HG03442 (cell line): Measurements from ENCODE around the gene ANAPC7.
"Not testable (repeated sequence)": the region's sequence is repeated elsewhere in the genome, so short reads cannot be mapped to it uniquely, and the experiment has no call there.

ENCODE experiments used
- ATAC-seq: cut with Tn5 transposase; IDR thresholded peaks from one replicate; pipeline ENCODE4 v1.9.1; 2021; ENCODE audit warnings: mild to moderate bottlenecking, moderate library complexity; ENCODE audit not compliant: unreplicated experiment

ANAPC7 gene

DNA sequence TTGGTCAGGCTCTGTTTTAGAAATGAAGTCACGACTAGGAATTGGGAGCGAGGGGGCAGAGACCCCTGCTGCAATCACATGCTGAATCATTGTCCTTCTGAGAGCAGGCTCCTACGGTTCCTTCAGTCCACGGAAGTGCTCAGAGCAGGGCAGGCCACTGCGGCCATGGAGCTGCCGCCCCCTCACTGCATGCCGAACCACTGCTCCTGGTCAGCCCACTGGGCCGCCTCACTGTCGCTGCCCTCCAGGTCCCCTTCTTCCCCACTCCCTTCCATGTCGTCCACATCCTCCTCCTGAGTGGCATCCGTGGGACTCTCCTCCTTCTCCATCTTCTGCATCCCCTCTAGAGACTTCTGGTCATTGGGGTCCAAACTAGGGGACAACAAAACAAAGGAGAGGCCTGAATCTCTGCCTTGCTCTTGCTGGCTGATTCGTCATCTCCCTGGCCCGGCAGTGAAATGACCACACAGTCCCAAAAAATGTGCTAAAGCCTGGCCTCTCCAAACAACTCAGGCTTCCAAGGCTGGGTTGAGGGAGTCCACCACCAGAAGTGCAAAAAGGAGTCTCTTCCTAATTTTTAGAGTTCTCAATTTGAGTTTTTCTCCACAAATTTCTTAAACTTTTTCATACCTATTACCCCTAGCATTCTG is 29.4 kb downstream of the ANAPC7 start:
- ATAC-seq, result no peak

DNA sequence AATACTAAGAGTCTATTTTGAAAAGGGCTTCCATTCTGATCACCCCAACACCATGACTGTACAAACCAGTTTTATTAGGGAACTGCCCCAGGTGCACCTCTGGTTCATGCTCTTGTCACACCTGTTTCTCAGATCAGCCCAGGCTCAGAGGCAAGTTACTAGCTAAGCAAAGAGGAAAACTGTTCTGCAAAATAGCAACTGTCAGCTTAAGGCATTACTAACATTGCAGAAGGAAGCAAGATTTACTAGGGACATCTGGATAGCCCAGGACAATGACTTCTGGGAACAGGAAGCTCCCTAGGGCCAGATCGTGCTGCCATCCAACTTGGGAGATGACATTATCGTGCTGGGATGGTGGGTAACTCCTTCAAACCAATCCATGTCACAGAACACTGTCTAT is 30.1 kb downstream of the ANAPC7 start:
- no peak for ATAC-seq

DNA sequence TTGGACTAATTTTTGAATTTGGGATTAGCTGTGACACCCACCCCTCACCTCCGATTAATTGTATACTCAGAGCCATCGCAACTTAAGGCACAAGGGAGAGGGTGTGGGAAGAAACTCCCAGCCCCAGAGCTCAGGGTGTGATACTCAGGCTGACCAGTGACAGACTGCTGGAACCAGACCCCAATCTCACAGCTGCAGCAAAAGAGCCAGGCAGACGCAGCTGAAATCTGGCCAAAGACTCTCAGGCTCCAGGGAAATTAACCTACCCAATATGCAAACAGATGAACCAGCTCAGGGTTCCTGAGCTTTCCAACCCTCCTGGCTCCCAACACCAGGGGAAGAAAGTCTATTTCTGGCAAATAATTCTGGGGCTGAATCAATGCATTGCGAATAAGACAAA is 30.5 kb downstream of the ANAPC7 start:
- ATAC-seq, result no peak

DNA sequence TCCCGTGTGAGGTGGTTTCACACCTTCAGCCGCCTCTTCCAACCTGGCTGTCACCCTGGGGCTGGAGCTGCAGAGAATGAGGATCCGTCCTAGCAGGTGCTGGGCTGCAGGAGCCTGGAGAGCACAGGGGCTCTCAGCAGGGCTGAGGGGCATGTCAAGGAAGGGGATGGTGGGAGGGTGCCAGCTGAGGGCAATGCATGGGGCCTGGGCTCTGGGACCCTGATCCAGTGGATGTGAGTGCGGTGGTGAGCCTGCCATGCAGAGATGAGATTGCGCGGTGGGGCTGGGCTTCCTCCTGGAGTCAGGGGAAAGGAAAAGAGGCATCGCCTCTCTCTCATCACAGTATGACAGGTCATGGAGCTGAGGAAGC is 31.5 kb downstream of the ANAPC7 start:
- ATAC-seq, result no peak

DNA sequence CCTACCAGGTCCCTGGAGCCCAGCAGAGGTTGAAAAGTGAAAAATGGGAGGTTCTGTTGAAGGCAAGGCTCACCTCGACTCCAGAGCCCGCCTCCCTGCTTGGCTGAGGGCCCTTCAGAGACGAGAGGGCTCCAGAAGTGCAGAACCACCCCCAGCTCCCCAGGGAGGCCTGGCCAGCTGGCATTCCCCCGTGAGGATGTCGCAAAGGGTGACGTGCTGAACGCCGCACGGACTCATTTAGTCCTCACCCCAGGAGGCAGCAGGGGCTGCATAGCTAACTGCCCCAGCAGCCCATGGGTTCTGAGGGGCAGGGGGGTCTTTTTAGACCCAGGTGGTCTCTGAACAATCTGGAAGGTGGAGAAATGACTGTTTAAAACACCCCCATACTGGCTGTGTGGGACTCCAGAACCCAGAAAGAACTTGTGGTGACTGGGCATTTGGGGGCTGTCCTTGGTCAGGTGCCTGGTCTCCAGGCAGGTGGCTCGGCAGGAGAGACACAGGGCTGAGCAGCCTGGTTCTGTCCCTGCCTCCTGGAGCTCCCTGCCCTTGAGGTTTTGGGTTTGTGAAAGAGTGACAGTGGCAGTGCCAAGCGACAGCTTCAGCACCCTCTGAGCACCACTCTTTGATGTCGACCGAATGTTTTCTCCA is 32.0 kb downstream of the ANAPC7 start:
- ATAC-seq, result peak; percentile 81

DNA sequence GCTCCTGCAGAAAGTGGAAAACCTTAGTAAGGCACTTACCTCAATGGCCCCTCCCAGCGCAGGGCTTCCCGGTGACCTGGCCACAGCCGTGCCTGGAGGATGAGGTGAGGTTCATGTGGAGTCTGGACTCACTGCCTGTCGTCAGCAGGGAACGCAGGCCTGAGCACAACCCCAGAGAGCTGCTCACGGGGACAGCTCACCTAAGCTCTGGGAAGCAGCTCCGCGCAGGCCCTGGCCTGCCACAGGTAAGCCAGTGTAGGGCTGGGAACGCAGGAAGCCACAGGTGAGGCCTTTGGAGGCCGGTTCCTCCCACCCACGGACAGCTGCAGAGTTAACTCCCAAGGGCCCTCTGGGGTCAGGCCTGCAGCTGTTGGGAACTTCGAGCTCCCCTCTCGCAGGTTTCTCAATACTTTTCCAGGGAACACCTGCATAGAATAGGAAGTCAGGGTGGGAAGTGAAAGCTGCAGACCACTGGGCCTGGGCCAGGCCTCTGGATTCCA is 32.7 kb downstream of the ANAPC7 start:
- no peak for ATAC-seq

DNA sequence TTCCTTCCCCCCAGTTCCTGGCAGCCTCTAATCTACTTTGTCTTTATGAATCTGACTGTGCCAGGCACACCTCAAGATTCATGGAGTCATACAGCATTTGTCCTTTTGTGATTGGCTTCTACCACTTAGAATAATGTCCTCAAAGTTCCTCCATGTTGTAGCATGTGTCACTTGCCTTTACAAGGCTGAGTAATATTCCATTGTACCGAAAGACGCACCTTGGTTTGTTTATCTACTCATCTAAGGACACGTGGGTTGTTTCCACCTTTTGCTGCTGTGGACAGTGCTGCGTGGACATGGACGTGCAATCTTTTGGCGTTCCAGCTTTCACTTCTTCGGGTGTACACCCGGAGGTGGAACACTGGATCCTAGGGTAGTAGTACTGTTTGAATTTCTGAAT is 33.5 kb downstream of the ANAPC7 start:
- ATAC-seq, result no peak

DNA sequence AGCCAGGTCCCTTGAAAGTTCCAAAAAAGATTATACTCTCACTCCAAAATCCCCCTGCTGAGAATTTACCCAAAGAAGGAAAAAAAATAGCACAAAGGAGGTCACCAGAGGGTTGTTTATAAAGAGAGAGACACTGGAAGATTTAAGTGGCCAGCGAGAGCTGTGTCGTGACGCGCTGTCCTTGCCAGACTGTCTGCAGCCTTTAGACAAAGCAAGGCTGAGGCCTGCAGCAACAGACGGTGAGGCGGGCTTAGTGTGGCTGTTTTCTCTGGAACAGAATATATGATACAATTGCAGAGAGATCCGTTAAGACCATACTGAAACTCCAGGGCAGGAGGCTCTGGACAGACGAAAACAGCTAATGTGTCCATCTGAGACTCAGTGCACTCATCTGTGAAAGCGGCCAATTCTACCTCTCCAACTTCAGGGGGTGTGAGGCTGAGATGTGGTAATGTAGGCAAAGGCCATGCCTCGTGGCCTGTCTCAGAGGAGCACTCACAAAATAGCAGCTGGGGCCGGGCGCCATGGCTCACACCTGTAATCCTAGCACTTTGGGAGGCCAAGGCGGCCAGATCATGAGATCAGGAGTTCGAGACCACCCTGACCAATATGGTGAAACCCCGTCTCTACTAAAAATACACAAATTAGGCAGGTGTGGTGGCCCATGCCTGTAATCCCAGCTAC is 36.2 kb downstream of the ANAPC7 start:
- ATAC-seq, result no peak

DNA sequence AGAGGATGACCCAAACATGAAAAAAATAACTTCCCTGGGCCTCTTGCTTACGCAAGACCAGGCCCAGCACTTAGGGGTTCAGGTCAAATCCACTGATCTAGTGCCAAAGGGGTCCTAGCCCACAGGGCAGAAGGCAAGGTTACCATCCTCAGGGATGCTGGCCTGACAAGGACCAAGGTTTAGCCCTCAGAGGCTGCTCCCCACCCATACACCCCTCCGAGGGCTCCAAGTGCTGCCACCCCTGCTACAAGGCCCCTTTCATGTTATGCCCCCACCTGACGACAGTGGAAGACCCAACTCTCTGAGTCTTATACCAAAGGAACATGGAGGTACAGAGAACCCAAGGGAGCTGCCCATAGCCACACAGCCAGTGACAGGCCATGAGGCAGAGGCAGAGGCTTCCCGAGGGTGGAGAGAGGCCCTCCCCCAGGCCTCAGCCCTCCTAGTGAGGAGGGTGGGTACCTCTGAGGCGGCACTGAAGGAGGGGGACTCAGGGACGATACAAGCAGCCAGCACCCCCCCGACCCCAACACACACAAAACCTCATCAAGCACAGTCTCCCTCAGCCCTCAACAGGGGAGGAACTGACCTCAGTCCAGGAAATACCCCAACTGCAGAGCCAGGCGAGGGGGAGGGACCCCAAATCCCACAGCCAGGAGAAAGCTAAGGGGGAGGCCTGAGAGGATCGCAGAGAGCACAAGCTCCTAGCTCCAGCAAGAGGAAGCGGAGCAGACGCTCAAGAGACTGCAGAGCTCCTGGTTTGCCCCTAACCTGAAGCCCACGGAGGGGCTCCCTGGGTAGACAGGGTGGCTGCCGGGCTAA is 37.0 kb downstream of the ANAPC7 start:
- ATAC-seq, result no peak

DNA sequence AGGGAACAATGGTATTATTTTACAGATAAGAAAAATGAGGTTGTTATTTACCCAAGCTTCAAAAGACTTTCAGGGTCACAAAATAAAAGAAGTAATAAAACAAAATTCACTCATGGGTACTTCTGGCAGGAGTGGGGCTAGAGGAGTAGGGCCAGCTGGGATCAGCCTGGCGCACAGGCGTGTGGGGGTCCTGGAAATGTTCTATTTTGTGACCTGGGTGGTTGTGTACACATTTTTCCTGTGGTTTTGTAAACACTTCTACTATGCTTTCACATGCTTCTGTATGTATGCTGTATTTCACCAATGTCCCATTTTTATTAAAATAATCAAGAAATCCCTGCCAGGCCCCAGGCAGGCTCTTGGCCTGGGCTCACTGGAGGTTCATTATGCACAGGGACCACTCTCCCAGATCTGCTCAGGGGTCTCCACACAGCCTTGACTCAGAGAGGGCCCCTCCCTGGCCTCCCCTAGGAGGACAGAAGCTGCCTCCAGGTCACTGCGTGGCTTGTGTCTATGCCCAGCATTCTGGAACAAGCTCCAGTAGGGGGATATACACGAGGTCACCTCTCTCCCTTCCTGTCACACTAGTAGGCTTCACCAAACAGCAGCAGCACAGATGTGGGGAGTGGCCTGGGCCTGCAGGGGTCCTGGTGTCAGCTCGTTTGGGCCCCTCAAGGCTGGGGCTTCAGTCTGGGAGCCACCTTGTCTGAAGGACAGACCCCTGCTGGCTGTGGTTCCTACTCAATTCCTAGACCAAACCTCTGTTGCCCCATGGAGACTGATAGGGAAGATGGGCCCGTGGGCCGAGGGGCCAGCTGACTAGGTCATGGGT is 37.8 kb downstream of the ANAPC7 start:
- no peak for ATAC-seq

DNA sequence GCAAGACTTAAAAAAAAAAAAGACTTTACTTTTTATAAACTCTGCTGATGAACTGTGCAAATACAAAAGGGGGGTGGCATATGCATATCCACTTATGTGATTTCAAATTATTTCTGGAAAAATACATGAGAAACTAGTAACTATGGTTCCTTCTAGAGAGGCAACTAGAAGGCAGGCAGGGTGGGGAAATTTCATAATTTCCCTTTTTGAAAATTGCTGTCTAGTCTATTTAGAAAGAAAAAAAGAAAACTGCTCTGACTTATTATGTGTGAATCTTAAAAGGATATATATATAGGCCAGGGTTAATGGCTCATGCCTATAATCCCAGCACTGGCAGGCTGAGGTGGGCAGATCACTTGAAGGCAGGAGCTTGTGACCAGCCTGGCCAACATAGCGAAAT is 42.3 kb downstream of the ANAPC7 start:
- no peak for ATAC-seq

DNA sequence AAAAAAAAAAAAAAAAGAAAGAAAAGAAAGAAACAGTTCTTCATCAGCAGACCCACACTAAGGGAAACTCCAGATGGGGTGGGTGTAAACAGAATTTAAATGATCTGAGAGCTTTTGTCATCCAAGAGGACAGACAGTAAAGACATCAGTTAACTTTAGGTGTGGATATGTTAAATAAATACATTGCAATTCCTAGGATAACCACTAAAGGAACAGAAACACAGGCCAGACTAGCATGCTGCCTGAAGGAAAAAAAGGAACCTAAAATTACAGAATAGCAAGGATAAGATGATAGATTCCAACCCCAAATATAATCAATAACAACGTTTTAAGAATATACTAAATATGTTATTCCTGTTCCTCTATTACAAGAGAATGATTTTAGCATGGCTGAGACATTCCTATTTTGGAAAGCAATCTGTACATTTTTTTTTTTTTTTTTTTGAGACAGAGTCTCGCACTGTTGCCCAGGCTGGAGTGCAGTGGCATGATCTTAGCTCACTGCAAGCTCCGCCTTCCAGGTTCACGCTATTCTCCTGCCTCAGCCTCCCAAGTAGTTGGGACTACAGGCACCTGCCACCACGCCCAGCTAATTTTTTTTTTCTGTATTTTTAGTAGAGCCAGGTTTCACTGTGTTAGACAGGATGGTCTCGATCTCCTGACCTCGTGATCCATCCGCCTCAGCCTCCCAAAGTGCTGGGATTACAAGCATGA is 45.0 kb downstream of the ANAPC7 start:
- not testable (repeated sequence) for ATAC-seq

DNA sequence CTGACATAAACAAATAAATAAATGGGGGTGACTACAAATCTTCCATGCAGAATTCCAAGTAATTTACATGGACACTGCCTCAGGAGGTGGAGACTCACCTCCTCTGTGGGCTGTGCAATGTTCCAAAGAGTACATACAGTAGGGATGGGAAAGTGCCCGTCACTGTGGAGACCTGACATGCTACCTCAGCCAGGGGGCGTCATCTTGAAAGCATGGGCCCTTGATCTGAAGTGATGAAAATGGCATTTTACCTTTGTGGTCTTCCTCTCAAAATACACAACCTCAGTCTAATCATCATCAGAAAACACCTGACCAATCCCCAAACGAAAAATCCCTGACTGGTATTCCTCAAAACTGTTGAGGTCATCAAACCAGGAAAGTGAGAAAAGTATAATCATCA is 48.4 kb downstream of the ANAPC7 start:
- no peak for ATAC-seq

DNA sequence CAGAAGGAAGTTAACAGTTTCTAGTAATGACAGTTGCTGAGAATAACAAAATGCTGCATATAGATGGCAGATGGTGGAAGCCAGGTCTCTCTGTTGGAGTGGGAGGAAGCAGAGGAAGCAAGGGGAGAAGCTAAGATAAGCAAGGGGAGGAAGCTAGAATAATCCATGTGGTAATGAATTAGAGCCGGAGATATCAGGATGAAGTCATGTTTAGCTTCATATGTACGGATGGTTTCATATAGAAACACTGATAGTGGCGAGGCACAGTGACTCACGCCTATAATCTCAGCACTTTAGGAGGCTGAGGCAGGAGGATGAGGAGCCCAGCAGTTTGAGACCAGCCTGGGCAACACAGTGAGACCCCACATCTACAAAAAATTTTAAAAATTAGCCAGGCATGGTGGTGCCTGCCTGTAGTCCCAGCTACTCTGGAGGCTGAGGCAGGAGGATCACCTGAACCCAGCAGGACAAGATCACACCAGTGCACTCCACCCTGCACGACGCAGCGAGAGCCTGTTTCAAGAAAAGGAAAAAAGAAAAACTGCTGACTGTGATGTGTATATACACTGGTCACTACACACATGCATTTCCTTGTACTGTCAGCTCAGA is 49.2 kb downstream of the ANAPC7 start:
- ATAC-seq, result no peak

DNA sequence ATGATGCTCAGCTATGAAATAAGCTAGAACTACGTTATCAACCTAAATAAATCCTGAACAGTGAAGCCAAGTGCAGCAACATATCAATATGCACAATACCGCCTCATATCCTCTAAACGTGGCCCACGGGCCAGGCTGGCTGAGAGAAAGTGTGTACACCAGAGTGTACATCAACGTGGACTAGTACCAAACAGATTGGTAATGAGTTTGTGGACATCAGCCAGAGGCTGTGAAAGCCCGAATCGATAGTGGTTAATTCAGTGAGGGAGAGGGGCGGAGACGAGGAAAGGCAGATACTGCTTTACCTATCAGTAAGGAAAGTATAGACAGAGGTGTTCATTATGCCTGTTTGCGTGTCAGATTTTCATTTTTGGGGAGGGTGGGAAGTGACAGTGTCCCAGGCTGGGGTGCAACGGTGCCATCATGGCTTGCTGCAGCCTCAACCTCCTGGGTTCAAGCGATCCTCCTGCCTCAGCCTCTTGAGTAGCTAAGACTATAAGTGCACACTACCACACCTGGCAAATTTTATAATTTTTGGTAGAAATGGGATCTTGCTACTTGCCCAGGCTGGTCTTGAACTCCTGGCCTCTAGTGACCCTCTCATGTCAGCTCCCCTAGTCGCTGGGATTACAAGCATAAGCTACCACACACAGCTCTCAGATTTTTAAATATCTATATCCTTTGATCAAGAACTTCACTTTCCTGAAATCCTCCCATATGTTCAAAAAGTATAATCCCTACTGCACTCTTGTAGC is 50.1 kb downstream of the ANAPC7 start:
- ATAC-seq, result no peak

DNA sequence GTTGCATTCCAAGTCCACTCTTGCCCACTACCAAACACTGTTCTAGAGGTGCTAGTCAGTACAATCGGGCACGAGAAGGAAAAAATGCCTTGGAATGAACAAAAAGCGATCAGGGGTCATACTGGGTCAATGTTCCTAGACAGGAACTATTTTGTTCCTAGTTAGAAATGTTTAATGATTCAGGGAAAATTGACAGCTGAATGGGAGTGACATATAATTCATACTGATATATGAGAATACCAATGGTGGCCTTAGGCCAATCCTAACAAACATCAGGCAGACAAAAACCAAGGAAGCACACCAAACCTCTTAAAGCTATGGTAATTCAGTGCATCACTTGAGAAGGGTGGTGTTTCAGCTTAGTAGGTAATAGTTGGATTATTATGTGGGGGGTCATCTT is 51.1 kb downstream of the ANAPC7 start:
- no peak for ATAC-seq

DNA sequence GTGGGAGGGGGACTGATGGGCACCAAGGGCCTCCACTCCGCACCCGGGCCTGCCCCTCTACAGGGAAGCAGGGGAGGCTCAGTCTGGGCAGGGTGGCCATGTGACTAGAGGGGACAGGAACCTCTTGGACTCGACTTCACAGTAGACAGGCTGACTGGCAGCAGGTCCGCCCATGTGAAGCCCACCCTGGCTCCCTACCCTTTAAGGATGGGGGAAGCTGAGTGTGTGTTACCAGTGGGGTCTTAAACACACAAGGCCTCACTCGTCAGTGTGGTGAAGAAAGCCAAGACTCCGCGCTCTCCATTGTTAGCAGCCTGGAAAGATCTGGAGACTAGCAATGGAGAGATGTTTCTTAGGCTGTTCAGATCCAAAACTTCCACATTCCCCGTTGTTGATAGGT is 52.4 kb downstream of the ANAPC7 start:
- no peak for ATAC-seq

DNA sequence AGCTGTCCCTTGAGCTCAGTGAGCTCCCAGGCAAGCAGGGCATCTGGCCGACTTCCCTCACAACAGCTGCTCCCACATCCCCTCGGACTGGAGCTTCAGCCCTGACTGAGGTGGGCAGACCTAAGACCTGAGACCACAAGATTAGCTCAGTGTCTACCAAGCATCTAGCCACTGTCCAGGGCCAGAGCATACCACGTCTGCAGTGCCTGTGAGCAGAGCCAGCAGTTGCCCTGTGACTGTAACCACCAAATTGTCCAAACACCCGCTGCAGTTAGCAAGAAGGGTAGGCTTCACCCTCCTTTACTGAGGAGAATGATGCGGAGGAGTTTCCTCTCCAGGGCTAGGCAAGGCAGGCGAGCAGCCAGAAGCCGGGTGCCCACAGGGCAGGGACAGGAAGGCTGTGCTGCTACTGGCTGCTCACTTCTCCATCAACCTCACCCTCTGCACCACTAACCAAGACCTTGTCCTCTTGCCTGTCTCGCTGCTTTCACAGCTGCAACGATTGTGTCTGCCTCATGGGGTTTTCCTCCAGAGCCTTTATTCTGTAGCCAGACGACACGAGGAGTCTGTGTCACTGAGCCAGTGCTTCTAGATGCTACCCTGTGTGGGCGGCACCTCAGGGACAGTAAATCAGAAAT is 53.9 kb downstream of the ANAPC7 start:
- ATAC-seq, result no peak
